Cardiac fibroblast (primary cell): Measurements from ENCODE around the gene DUSP12.

Experiments
- DNase-seq, 2 donors: peaks; one replicate each; pipeline versions ENCODE4 v3.0.0 to v3.0.0-alpha.2; 2010; ENCODE audit warnings: low read depth in 2 of 2
- H3K4me3 ChIP-seq, 2 donors: replicated peaks in 1 of 2; 1 replicate in 1 of 2; 2 replicates in 1 of 2; pipeline ENCODE4 v1.5.1; 2011; ENCODE audit warnings: low read depth in 2 of 2, low read length in 2 of 2, mild to moderate bottlenecking in 2 of 2, moderate library complexity in 1 of 2
- TF ChIP-seq, protein P1 (sequence below): IDR thresholded peaks from one replicate; pipeline ENCODE4 v1.5.1; 2011; ENCODE audit warnings: low read depth, mild to moderate bottlenecking, low read length, inconsistent platforms

The DUSP12 gene

DNA sequence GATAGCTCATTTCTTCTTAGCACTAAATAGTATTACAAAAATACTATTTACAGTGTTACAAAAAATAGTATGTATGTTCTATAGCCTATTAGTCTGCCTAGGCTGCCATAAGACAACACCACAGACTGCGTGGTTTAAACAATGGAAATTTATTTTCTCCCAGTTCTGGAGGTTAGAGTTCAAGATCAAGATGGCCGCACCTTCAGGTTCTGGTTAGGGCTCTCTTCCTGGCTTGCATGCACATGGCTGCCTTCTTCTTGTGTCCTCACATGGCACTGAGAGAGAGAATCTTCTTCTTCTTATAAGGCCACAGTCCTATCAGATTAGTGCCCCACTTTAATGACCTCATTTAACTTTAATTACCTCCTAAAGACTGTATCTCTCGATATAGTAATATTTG lies 20.7 kb downstream of the DUSP12 start:
- DNase-seq, result no peak
- no peak overlapping the region for H3K4me3 ChIP-seq
- TF ChIP-seq, protein P1, sequence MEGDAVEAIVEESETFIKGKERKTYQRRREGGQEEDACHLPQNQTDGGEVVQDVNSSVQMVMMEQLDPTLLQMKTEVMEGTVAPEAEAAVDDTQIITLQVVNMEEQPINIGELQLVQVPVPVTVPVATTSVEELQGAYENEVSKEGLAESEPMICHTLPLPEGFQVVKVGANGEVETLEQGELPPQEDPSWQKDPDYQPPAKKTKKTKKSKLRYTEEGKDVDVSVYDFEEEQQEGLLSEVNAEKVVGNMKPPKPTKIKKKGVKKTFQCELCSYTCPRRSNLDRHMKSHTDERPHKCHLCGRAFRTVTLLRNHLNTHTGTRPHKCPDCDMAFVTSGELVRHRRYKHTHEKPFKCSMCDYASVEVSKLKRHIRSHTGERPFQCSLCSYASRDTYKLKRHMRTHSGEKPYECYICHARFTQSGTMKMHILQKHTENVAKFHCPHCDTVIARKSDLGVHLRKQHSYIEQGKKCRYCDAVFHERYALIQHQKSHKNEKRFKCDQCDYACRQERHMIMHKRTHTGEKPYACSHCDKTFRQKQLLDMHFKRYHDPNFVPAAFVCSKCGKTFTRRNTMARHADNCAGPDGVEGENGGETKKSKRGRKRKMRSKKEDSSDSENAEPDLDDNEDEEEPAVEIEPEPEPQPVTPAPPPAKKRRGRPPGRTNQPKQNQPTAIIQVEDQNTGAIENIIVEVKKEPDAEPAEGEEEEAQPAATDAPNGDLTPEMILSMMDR, result no peak

DNA sequence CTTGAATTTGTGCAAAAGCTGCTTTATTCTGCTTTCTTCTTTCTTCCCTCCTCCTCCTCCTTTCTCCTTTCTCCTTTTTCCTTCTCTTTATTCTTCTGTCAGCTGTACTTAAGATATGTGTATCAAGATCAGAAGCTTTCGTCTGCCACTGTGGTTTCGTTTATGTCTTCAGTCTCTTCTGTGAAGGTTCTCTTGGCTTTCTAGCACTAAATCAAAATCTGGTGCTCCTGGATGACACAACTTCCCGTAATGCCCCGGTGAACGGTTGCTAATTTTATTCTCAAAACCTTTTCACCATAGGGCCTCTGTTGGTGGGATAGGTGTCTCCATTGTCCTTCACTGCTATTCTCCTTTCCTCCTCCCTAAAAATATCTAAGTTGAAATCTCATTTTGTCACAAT lies 21.6 kb downstream of the DUSP12 start:
- DNase-seq, result no peak
- no peak overlapping the region for H3K4me3 ChIP-seq
- TF ChIP-seq, protein P1, result no peak

DNA sequence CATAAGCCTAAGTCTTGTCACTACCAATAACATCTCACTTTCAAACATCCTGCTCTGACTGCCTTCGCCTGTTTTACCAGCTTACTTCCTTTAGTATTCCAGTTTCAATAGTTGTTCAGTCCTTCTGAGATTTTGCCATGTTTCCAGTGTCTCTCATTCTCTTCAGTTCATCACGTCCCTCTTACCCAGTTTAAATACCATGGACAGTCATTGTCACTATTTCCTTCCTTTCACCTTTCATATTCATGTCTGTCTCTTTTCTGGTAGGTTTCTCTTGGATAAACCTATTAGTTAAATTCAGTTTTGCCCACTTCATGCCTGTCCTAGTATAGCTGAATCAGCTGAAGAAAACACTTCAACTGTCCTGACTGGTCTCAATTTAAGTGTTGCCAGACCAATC lies 22.4 kb downstream of the DUSP12 start:
- H3K4me3 ChIP-seq, result no peak overlapping the region
- no peak for DNase-seq
- TF ChIP-seq, protein P1, result no peak

- no peak overlapping the region for H3K4me3 ChIP-seq
- peak; percentile 37 to 49 for DNase-seq
- TF ChIP-seq, protein P1, result no peak
These were observed 22.8 kb downstream of the DUSP12 start for GRCh38 chr1:161772397-161772796.

- no peak overlapping the region for H3K4me3 ChIP-seq
- TF ChIP-seq, protein P1, result no peak
These were observed 24.2 kb downstream of the DUSP12 start for GRCh38 chr1:161773791-161774190.

DNA sequence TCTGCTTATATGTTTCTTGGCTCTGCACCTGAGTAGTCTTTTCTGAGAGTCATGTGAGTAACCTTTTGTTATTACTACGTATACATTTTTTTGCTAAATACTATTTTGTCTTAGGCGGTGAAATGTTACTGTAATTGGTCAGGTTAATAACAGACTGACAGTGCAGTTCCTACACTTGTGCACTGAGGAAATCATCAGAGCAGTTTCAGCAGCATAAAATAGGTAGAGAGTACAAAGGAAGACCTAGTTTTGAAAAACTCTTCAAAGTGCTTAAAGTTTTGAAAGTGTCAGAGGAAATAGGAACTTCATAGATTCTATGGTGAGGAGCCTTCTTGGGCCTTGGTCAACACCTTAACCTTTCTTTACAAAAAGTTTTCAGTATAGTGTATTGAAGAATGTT lies 27.7 kb downstream of the DUSP12 start:
- TF ChIP-seq, protein P1, result no peak
- H3K4me3 ChIP-seq, result no peak overlapping the region
- no peak for DNase-seq

More at GRCh38 chr1:161773791-161774190, 24.2 kb downstream of the DUSP12 start:
- DNase-seq, result no peak

GRCh38 chr1:161778522-161778921 lies 28.9 kb downstream of the DUSP12 start:
- TF ChIP-seq, protein P1, result no peak
- no peak for DNase-seq
- H3K4me3 ChIP-seq, result no peak overlapping the region
